ENCODE data around the gene CAMK2D.

- no peak for TF ChIP-seq CTCF (conservative IDR thresholded peaks at IDR 0.05)
- TF ChIP-seq ZFX (IDR thresholded peaks at IDR 0.05): no peak
Observed at GRCh38 chr4:113563691-113564378, 197.7 kb downstream of the CAMK2D start.

All from C4-2B (cell line).